Endothelial cell of umbilical vein (primary cell): ENCODE data around the gene FOXO1. TPM values are rescaled to one million over a fixed set of nuclear protein-coding genes. Genes with fewer than 3 reads are reported as not detected.

ENCODE experiments used
- BruUV-seq: library from RNA; stranded (reverse); fragments of 400-500 nt; replicated peaks from 2 replicates; lab custom pipeline; 2021; lab: Mats Ljungman, UMichigan
- CTCF ChIA-PET: fragments of 300-600, 350-600 bp; sonication (Branson Sonifier 250); formaldehyde crosslinking; loops from one replicate; lab custom pipeline; 2021; ENCODE audit warnings: antibody characterized with exemption, inconsistent platforms; lab: Charles Lee
- POLR2A ChIA-PET: fragments of 300-600, 350-600 bp; sonication (Branson Sonifier 250); formaldehyde crosslinking; loops from one replicate; lab custom pipeline; 2021; ENCODE audit warnings: antibody characterized with exemption, inconsistent platforms; lab: Charles Lee
- DNase-seq: peaks from one replicate; pipeline ENCODE4 v3.0.0-alpha.2; 2011; ENCODE audit warnings: low read depth, low spot score
- FAIRE-seq: peaks from 2 replicates; lab custom pipeline; 2011; peaks lifted over from hg19 to GRCh38; lab: Jason Lieb, UNC
- H2AFZ ChIP-seq: 2 replicates; pipeline ENCODE4 v1.6.0; 2012; ENCODE audit warnings: low read depth, low read length, control low read depth, inconsistent platforms
- H3K27ac ChIP-seq: 2 replicates; pipeline ENCODE4 v1.5.1; 2011; ENCODE audit warnings: low read depth, mild to moderate bottlenecking, control low read depth, low read length, moderate library complexity; ENCODE audit not compliant: insufficient read depth
- H3K27me3 ChIP-seq, 2 experiments: 2 replicates each; pipeline versions ENCODE4 v1.6.0 to v1.6.1; 2011; ENCODE audit warnings: low read length in 2 of 2, mixed read lengths in 1 of 2; ENCODE audit not compliant: control insufficient read depth in 2 of 2, insufficient read depth in 2 of 2
- H3K36me3 ChIP-seq, 2 experiments: 2 replicates in 1 of 2; 3 replicates in 1 of 2; pipeline ENCODE4 v1.5.1; 2011; ENCODE audit warnings: low read length in 2 of 2, mild to moderate bottlenecking in 1 of 2, moderate library complexity in 1 of 2; ENCODE audit not compliant: control insufficient read depth in 2 of 2, insufficient read depth in 2 of 2; ENCODE audit errors: extremely low read depth in 1 of 2
- H3K4me1 ChIP-seq: 3 replicates; pipeline ENCODE4 v1.5.1; 2011; ENCODE audit warnings: mild to moderate bottlenecking, low read length; ENCODE audit not compliant: control insufficient read depth, insufficient read depth; ENCODE audit errors: extremely low read depth
- H3K4me2 ChIP-seq: 2 replicates; pipeline ENCODE4 v1.6.1; 2011; ENCODE audit warnings: low read length, control low read depth, mixed read lengths; ENCODE audit not compliant: insufficient read depth
- H3K4me3 ChIP-seq, 3 experiments: fragments of 200-600 bp in 1 of 3; sonication (generic), shearing (Covaris generic) in 1 of 3; replicated peaks in 1 of 3; 2 replicates each; pipeline ENCODE4 v1.5.1; 2011 to 2016; ENCODE audit warnings: control low read depth in 3 of 3, low read length in 3 of 3, mild to moderate bottlenecking in 2 of 3, inconsistent platforms in 1 of 3, low read depth in 1 of 3, moderate library complexity in 1 of 3; ENCODE audit not compliant: insufficient read depth in 1 of 3
- H3K79me2 ChIP-seq: 2 replicates; pipeline ENCODE4 v1.6.0; 2012; ENCODE audit warnings: low read length, inconsistent platforms; ENCODE audit not compliant: control insufficient read depth, insufficient read depth
- H3K9ac ChIP-seq: replicated peaks from 2 replicates; pipeline ENCODE3; 2011; ENCODE audit warnings: low read length, control low read depth; ENCODE audit not compliant: insufficient read depth; ENCODE audit errors: extremely low read depth
- H3K9me1 ChIP-seq: replicated peaks from 3 replicates; pipeline ENCODE4 v1.6.0; 2011; ENCODE audit warnings: mild to moderate bottlenecking, low read length; ENCODE audit not compliant: control insufficient read depth, insufficient read depth; ENCODE audit errors: extremely low read depth
- H3K9me3 ChIP-seq: replicated peaks from 2 replicates; pipeline ENCODE4 v1.5.1; 2012; ENCODE audit warnings: low read length, inconsistent platforms; ENCODE audit not compliant: control insufficient read depth, insufficient read depth
- H4K20me1 ChIP-seq: replicated peaks from 2 replicates; pipeline ENCODE3; 2011; ENCODE audit warnings: mild to moderate bottlenecking, low read length; ENCODE audit not compliant: control insufficient read depth, insufficient read depth; ENCODE audit errors: extremely low read depth
- EZH2 ChIP-seq: IDR thresholded peaks from 2 replicates; pipeline ENCODE4 v1.6.1; 2012; ENCODE audit warnings: borderline replicate concordance, low read depth, mild to moderate bottlenecking, moderate library complexity, low read length, inconsistent platforms; ENCODE audit not compliant: severe bottlenecking
- FOS ChIP-seq: IDR thresholded peaks from 2 replicates; pipeline ENCODE4 v1.6.1; 2011; ENCODE audit warnings: mild to moderate bottlenecking, low read length, moderate library complexity, borderline replicate concordance; ENCODE audit not compliant: insufficient read depth
- GATA2 ChIP-seq: IDR thresholded peaks from 2 replicates; pipeline ENCODE4 v1.7.0; 2011; ENCODE audit warnings: low read depth, mild to moderate bottlenecking, moderate library complexity, mixed read lengths, low read length; ENCODE audit not compliant: insufficient read length, insufficient read depth
- JUN ChIP-seq: IDR thresholded peaks from 2 replicates; pipeline ENCODE4 v1.6.1; 2011; ENCODE audit warnings: borderline replicate concordance, low read depth; ENCODE audit not compliant: insufficient read length, insufficient read depth
- MYC ChIP-seq: IDR thresholded peaks from one replicate; pipeline ENCODE4 v1.6.1; 2011; ENCODE audit warnings: mild to moderate bottlenecking, low read depth, low read length
- POLR2A ChIP-seq: IDR thresholded peaks from 2 replicates; pipeline ENCODE4 v1.6.1; 2012; ENCODE audit warnings: low read depth, mild to moderate bottlenecking, control low read depth, low read length
- POLR2AphosphoS5 ChIP-seq: IDR thresholded peaks from 2 replicates; pipeline ENCODE4 v1.6.1; 2012; ENCODE audit warnings: low read depth, mild to moderate bottlenecking, control low read depth, low read length, moderate library complexity; ENCODE audit not compliant: insufficient read depth
- dilution Hi-C: fragments of 300-500 bp; cut with MboI; formaldehyde crosslinking; loops from one replicate; pipeline ENCODE4 v1.15.0; 2019; ENCODE audit warnings: low sequenced_read_pairs; ENCODE audit not compliant: extremely low pct_ligation_motif_present
- intact Hi-C: fragments of 100-400 bp; cut with micrococcal nuclease; formaldehyde crosslinking; loops from one replicate; pipeline ENCODE4 v1.10.0; 2022
- polyA plus RNA-seq, 4 experiments: library from polyadenylated mRNA; depleted of rRNA in 3 of 4; stranded (reverse) in 3 of 4; unstranded in 1 of 4; fragments of >200 nt; gene quantifications; 2 replicates each; pipeline versions ENCODE4 v1.2.1 to v1.2.3, GENCODE V29; 2011 to 2012; ENCODE audit warnings: missing spikeins in 1 of 4
- total RNA-seq: library from RNA; stranded (reverse); gene quantifications from 2 replicates; pipeline ENCODE4 v1.2.3, GENCODE V29; 2021
- TF ChIP-seq, protein P1 (sequence below), 2 donors: IDR thresholded peaks; 1 replicate in 1 of 2; 2 replicates in 1 of 2; pipeline ENCODE4 v1.5.1; 2011; ENCODE audit warnings: low read length in 2 of 2, mild to moderate bottlenecking in 2 of 2, moderate library complexity in 2 of 2, control low read depth in 1 of 2, inconsistent platforms in 1 of 2, low read depth in 1 of 2; ENCODE audit not compliant: insufficient read depth in 1 of 2; ENCODE audit errors: extremely low read depth in 1 of 2
- TF ChIP-seq, protein P2 (sequence below): IDR thresholded peaks from 2 replicates; pipeline ENCODE4 v1.6.1; 2011; ENCODE audit not compliant: insufficient read depth, insufficient read length

Gene FOXO1
- total and polyA plus RNA-seq, 2 donors (not counting 3 experiments of a cell fraction or from before 2014, with no cell fraction given): 44.7 to 48.5 TPM

GRCh38 chr13:40640845-40641458 is 25.5 kb downstream of the FOXO1 start:
- CTCF ChIA-PET: no interaction called here
- Histone ChIP-seq H3K27ac (no peak overlapping the region), H4K20me1 (no peaks in the 10 kb centered on the region), H3K9ac (no peak overlapping the region), H3K4me2 (no peak overlapping the region), H3K4me1 (peaks cover 33% of the 10 kb centered on the region), H3K9me3 (no peaks in the 10 kb centered on the region), H3K9me1 (no peaks in the 10 kb centered on the region), H3K79me2 (peaks cover 92% of the 10 kb centered on the region), H3K4me3 (no peak overlapping the region), H2AFZ (no peak overlapping the region), H3K36me3 (no peaks in the 10 kb centered on the region), H3K27me3 (no peaks in the 10 kb centered on the region)
- POLR2A ChIA-PET: no interaction called here
- intact Hi-C loops (loop anchor here (1.0 kb wide), 1 partner anchor 7 kb away; no protein-coding TSS in a partner anchor), dilution Hi-C loops (no loop called here)
- BruUV-seq: no TSS peak
- DNase-seq (no peak), FAIRE-seq (no peak)
- no peak for TF ChIP-seq POLR2A
- TF ChIP-seq JUN: no peak
- TF ChIP-seq GATA2: no peak
- no peak for TF ChIP-seq FOS
- TF ChIP-seq, protein P1, sequence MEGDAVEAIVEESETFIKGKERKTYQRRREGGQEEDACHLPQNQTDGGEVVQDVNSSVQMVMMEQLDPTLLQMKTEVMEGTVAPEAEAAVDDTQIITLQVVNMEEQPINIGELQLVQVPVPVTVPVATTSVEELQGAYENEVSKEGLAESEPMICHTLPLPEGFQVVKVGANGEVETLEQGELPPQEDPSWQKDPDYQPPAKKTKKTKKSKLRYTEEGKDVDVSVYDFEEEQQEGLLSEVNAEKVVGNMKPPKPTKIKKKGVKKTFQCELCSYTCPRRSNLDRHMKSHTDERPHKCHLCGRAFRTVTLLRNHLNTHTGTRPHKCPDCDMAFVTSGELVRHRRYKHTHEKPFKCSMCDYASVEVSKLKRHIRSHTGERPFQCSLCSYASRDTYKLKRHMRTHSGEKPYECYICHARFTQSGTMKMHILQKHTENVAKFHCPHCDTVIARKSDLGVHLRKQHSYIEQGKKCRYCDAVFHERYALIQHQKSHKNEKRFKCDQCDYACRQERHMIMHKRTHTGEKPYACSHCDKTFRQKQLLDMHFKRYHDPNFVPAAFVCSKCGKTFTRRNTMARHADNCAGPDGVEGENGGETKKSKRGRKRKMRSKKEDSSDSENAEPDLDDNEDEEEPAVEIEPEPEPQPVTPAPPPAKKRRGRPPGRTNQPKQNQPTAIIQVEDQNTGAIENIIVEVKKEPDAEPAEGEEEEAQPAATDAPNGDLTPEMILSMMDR (IDR thresholded peaks at IDR 0.05; ENCODE audit: extremely low read depth in 1 of 2, insufficient read depth in 1 of 2, low read depth in 1 of 2, low read length in 2 of 2): no peak
- no peak for TF ChIP-seq MYC
- TF ChIP-seq EZH2: no peak
- TF ChIP-seq, protein P2, sequence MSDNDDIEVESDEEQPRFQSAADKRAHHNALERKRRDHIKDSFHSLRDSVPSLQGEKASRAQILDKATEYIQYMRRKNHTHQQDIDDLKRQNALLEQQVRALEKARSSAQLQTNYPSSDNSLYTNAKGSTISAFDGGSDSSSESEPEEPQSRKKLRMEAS: no peak
- no peak for TF ChIP-seq POLR2AphosphoS5
